Spinal cord (tissue), 10 donors: ENCODE results near the gene WAC. TPM values are rescaled to one million over a fixed set of nuclear protein-coding genes. Genes with fewer than 3 reads are reported as not detected.

Experiments used
- DNase-seq, 6 donors: peaks; one replicate each; pipeline versions ENCODE4 v3.0.0 to v3.0.0-alpha.2; 2013 to 2015; ENCODE audit warnings: low spot score in 6 of 6, low read depth in 4 of 6
- H3K27ac ChIP-seq: one replicate; pipeline ENCODE4 v1.5.1; 2013; ENCODE audit warnings: low read depth, low read length, control low read depth
- H3K27me3 ChIP-seq: one replicate; pipeline ENCODE4 v1.6.1; 2013; ENCODE audit warnings: low read length; ENCODE audit not compliant: control insufficient read depth, insufficient read depth
- H3K36me3 ChIP-seq: one replicate; pipeline ENCODE4 v1.6.1; 2013; ENCODE audit warnings: low read length; ENCODE audit not compliant: control insufficient read depth, insufficient read depth
- H3K4me1 ChIP-seq: one replicate; pipeline ENCODE4 v1.6.1; 2013; ENCODE audit warnings: low read length; ENCODE audit not compliant: control insufficient read depth, insufficient read depth
- H3K4me3 ChIP-seq: one replicate; pipeline ENCODE4 v1.5.1; 2013; ENCODE audit warnings: low read depth, low read length, control low read depth
- H3K9me3 ChIP-seq: one replicate; pipeline ENCODE4 v1.6.1; 2013; ENCODE audit warnings: low read length; ENCODE audit not compliant: control insufficient read depth, insufficient read depth
- WGBS: methylation state at CpG from one replicate; pipeline ENCODE4 v1.1.5; 2013; ENCODE audit warnings: missing lambda C conversion rate; ENCODE audit not compliant: insufficient coverage; 5-methylcytosine and 5-hydroxymethylcytosine counted together
- polyA plus RNA-seq, 2 donors: library from polyadenylated mRNA; unstranded; fragments of 120-200 nt; gene quantifications; one replicate each; pipeline ENCODE4 v1.2.1, GENCODE V29; 2013; ENCODE audit not compliant: insufficient read length in 2 of 2
- total RNA-seq, 2 donors: library from RNA; depleted of rRNA in 1 of 2; stranded (reverse); fragments of 120-200 nt in 1 of 2; fragments of >200 nt in 1 of 2; gene quantifications; one replicate each; pipeline versions ENCODE4 v1.2.3 to v1.2.4, GENCODE V29; 2013 to 2014
- donor health status: healthy.

WAC gene
- total and polyA plus RNA-seq, 4 donors, result 91.6 to 127 (median 107) TPM

DNA sequence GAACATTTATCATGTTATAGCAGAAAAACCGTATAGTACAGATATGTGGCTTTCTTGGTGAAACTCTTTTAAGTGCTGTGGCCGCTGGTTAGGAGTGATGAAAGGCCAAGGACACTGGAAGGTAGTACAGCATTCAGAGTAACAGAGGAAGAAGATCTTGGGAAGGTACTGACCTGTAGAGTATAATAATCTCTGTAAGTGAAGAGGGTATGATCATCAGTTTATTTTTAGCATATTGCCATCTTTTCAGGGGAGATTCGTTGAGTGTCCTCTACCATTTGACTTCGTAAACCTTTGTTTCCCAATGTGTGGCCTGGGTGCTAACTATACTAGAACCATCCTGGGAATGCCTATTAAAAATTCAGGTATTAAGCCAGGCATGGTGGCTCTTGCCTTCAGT is 44.6 kb downstream of the WAC start:
- Histone ChIP-seq H3K4me3 (no peak overlapping the region), H3K27me3 (no peaks in the 10 kb centered on the region), H3K27ac (no peak overlapping the region), H3K9me3 (no peaks in the 10 kb centered on the region), H3K4me1 (no peaks in the 10 kb centered on the region), H3K36me3 (peaks cover 4% of the 10 kb centered on the region)
- no peak for DNase-seq
- WGBS, result 93% methylated on average over 2 of the region's 4 CpGs

GRCh38 chr10:28578454-28578853 is 45.5 kb downstream of the WAC start:
- no peak for DNase-seq
- 80% methylated on average over 1 of the region's 2 CpGs for WGBS
- no peaks in the 10 kb centered on the region for H3K4me1 ChIP-seq

GRCh38 chr10:28580825-28581224 is 47.9 kb downstream of the WAC start:
- WGBS, result no CpG with 5 or more reads among the region's 1 CpG
- H3K27ac ChIP-seq, result no peak overlapping the region
- no peaks in the 10 kb centered on the region for H3K36me3 ChIP-seq
- no peak for DNase-seq
- H3K4me1 ChIP-seq, result no peaks in the 10 kb centered on the region
- H3K27me3 ChIP-seq, result no peaks in the 10 kb centered on the region
- no peaks in the 10 kb centered on the region for H3K9me3 ChIP-seq
- no peak overlapping the region for H3K4me3 ChIP-seq

More at GRCh38 chr10:28578454-28578853, 45.5 kb downstream of the WAC start:
- no peak overlapping the region for H3K27ac ChIP-seq
- H3K27me3 ChIP-seq, result no peaks in the 10 kb centered on the region
- H3K36me3 ChIP-seq, result peaks cover 4% of the 10 kb centered on the region
- H3K4me3 ChIP-seq, result no peak overlapping the region
- H3K9me3 ChIP-seq, result no peaks in the 10 kb centered on the region

- Histone ChIP-seq H3K36me3 (peaks cover 3% of the 10 kb centered on the region), H3K27ac (no peak overlapping the region), H3K4me3 (no peak overlapping the region), H3K4me1 (no peaks in the 10 kb centered on the region), H3K9me3 (no peaks in the 10 kb centered on the region), H3K27me3 (no peaks in the 10 kb centered on the region)
- no peak for DNase-seq
- 80% methylated on average over 1 of the region's 2 CpGs for WGBS
Measured at GRCh38 chr10:28581916-28582315, 49.0 kb downstream of the WAC start.

DNA sequence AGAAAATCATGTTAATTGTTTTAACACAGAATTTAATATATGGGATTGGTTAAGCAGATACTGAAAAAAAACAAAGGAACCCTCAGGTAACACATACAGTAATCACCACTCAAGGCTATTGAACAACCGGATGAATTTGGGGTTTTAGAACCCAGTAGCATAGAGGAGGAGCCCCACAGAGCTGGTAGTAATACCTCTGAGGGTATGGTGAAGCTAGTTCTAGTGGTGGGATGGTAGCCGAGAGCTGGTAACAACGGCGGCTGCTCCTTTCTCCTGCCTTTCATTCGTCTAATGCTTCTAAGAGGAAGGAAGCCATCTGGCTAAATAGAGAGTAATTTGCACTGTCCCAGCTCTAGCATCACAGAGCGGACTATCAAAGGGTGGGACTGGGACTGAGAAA is 52.2 kb downstream of the WAC start:
- WGBS, result 80% methylated on average over 1 of the region's 6 CpGs
- H3K27ac ChIP-seq, result no peak overlapping the region
- H3K36me3 ChIP-seq, result peaks cover 6% of the 10 kb centered on the region
- no peak overlapping the region for H3K4me3 ChIP-seq
- no peaks in the 10 kb centered on the region for H3K4me1 ChIP-seq
- no peak for DNase-seq
- no peaks in the 10 kb centered on the region for H3K27me3 ChIP-seq
- H3K9me3 ChIP-seq, result no peaks in the 10 kb centered on the region

- no peak overlapping the region for H3K27ac ChIP-seq
- H3K36me3 ChIP-seq, result peaks cover 6% of the 10 kb centered on the region
- H3K9me3 ChIP-seq, result no peaks in the 10 kb centered on the region
- WGBS, result no CpG with 5 or more reads among the region's 4 CpGs
- H3K4me3 ChIP-seq, result no peak overlapping the region
- no peak for DNase-seq
- no peaks in the 10 kb centered on the region for H3K4me1 ChIP-seq
- H3K27me3 ChIP-seq, result no peaks in the 10 kb centered on the region
Measured at GRCh38 chr10:28586176-28586575, 53.3 kb downstream of the WAC start.

GRCh38 chr10:28587270-28587969 is 54.5 kb downstream of the WAC start:
- Histone ChIP-seq H3K27me3 (no peaks in the 10 kb centered on the region), H3K36me3 (peaks cover 9% of the 10 kb centered on the region), H3K4me3 (no peak overlapping the region), H3K27ac (no peak overlapping the region), H3K4me1 (no peaks in the 10 kb centered on the region), H3K9me3 (no peaks in the 10 kb centered on the region)
- DNase-seq, result peak in 1 of 6 donors; percentile 18
- WGBS, result no CpG with 5 or more reads among the region's 5 CpGs

GRCh38 chr10:28587970-28588290 is 55.0 kb downstream of the WAC start:
- Histone ChIP-seq H3K36me3 (peaks cover 9% of the 10 kb centered on the region), H3K27me3 (no peaks in the 10 kb centered on the region), H3K4me3 (no peak overlapping the region), H3K4me1 (no peaks in the 10 kb centered on the region), H3K9me3 (no peaks in the 10 kb centered on the region), H3K27ac (no peak overlapping the region)
- peak in 1 of 6 donors; percentile 15 for DNase-seq
- WGBS, result 29% methylated on average over 1 of the region's 1 CpG

- Histone ChIP-seq H3K4me3 (no peak overlapping the region), H3K9me3 (no peaks in the 10 kb centered on the region), H3K27me3 (no peaks in the 10 kb centered on the region), H3K27ac (no peak overlapping the region), H3K4me1 (no peaks in the 10 kb centered on the region), H3K36me3 (peaks cover 6% of the 10 kb centered on the region)
- WGBS, result 100% methylated on average over 1 of the region's 1 CpG
- DNase-seq, result no peak
Measured at GRCh38 chr10:28592953-28593352, 60.0 kb downstream of the WAC start.

DNA sequence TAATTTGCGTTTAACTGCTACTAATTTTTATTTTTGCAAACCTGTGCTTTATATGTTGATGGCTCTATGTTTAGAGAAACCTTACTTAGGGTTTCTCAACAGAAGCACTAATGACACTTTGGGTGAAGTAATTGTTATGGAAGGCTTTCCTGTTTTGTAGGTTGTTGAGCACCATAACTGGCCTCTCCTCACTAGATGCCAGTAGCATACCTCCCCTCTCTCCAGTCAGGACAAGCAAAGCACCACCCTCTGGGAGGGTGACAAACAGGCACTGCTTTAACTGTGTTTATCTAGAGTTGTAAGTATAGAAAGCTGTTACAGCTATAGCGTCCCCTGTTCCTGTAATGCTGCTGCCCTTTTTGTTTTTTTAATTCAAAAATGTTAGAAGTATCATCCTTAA is 60.9 kb downstream of the WAC start:
- WGBS, result 50% methylated on average over 1 of the region's 2 CpGs
- Histone ChIP-seq H3K4me1 (no peaks in the 10 kb centered on the region), H3K36me3 (peaks cover 6% of the 10 kb centered on the region)

More for the DNA sequence above, 60.9 kb downstream of the WAC start:
- Histone ChIP-seq H3K27me3 (no peaks in the 10 kb centered on the region), H3K4me3 (no peak overlapping the region), H3K9me3 (no peaks in the 10 kb centered on the region), H3K27ac (no peak overlapping the region)
- no peak for DNase-seq
